Ascending aorta (tissue), 2 donors: ENCODE measurements around the gene MT2A. TPM values are rescaled to one million over a fixed set of nuclear protein-coding genes. Genes with fewer than 3 reads are reported as not detected.

Experiments
- DNase-seq, 2 donors: peaks; one replicate each; pipeline ENCODE4 v3.0.0-alpha.2; 2019; ENCODE audit warnings: low spot score in 2 of 2
- H3K27ac ChIP-seq, 2 donors: fragments of 200-600 bp; sonication (generic); one replicate each; pipeline ENCODE4 v1.5.1; 2016 to 2017; ENCODE audit warnings: mild to moderate bottlenecking in 1 of 2
- H3K27me3 ChIP-seq: fragments of 200-600 bp; sonication (generic); one replicate; pipeline ENCODE4 v1.5.1; 2017
- H3K36me3 ChIP-seq, 2 donors: fragments of 200-600 bp; sonication (generic); one replicate each; pipeline ENCODE4 v1.5.1; 2016
- H3K4me1 ChIP-seq, 2 donors: fragments of 200-600 bp; sonication (generic); one replicate each; pipeline ENCODE4 v1.5.1; 2016 to 2017; ENCODE audit warnings: mild to moderate bottlenecking in 1 of 2
- H3K4me3 ChIP-seq, 2 donors: fragments of 200-600 bp; sonication (generic); one replicate each; pipeline ENCODE4 v1.5.1; 2016 to 2017; ENCODE audit warnings: mild to moderate bottlenecking in 1 of 2
- H3K9me3 ChIP-seq, 2 donors: fragments of 200-600 bp; sonication (generic); one replicate each; pipeline ENCODE4 v1.5.1; 2016
- intact Hi-C: fragments of 100-400 bp; cut with DNase I; formaldehyde crosslinking; loops from one replicate; pipeline ENCODE4 v1.15.1; 2023
- total RNA-seq: library from RNA; depleted of rRNA; stranded (reverse); fragments of >200 nt; gene quantifications from one replicate; pipeline ENCODE4 v1.1.0, GENCODE V29; 2016
- TF ChIP-seq, protein P1 (sequence below), 3 experiments: fragments of 200-600 bp in 2 of 3; fragments of 450-650 bp in 1 of 3; sonication (generic) in 2 of 3; IDR thresholded peaks; one replicate each; pipeline ENCODE4 v1.5.1; 2016 to 2019; ENCODE audit warnings: antibody characterized with exemption in 3 of 3, mild to moderate bottlenecking in 1 of 3, moderate library complexity in 1 of 3

The MT2A gene
- total RNA-seq, 1 donor from 2014 or later = 602 TPM

DNA sequence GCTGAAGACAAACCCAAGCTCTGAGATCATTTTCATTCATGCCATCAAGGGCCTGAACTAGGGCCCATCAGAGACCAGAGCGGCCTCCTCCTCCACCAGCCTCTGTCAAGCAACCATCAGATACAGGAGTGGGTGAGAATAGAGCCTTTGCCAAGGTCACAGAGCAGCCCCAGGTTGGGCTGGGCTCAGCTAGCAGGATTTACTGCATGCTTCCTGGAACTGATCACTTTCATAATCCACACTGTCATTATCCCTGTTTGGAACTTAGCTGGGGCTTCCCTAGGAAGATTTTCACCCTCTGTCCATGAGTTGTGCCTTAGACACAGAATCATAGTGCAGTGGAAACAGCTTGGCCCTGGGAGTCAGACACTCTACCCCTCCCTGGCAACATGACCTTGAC is 38.4 kb upstream of the MT2A start:
- Histone ChIP-seq H3K27me3 (no peaks in the 10 kb centered on the region), H3K27ac (no peak overlapping the region), H3K4me1 (no peaks in the 10 kb centered on the region), H3K4me3 (no peak overlapping the region), H3K36me3 (no peaks in the 10 kb centered on the region), H3K9me3 (no peaks in the 10 kb centered on the region)
- DNase-seq = no peak
- intact Hi-C loops = no loop called here
- TF ChIP-seq, protein P1, sequence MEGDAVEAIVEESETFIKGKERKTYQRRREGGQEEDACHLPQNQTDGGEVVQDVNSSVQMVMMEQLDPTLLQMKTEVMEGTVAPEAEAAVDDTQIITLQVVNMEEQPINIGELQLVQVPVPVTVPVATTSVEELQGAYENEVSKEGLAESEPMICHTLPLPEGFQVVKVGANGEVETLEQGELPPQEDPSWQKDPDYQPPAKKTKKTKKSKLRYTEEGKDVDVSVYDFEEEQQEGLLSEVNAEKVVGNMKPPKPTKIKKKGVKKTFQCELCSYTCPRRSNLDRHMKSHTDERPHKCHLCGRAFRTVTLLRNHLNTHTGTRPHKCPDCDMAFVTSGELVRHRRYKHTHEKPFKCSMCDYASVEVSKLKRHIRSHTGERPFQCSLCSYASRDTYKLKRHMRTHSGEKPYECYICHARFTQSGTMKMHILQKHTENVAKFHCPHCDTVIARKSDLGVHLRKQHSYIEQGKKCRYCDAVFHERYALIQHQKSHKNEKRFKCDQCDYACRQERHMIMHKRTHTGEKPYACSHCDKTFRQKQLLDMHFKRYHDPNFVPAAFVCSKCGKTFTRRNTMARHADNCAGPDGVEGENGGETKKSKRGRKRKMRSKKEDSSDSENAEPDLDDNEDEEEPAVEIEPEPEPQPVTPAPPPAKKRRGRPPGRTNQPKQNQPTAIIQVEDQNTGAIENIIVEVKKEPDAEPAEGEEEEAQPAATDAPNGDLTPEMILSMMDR (IDR thresholded peaks at IDR 0.05) = no peak

DNA sequence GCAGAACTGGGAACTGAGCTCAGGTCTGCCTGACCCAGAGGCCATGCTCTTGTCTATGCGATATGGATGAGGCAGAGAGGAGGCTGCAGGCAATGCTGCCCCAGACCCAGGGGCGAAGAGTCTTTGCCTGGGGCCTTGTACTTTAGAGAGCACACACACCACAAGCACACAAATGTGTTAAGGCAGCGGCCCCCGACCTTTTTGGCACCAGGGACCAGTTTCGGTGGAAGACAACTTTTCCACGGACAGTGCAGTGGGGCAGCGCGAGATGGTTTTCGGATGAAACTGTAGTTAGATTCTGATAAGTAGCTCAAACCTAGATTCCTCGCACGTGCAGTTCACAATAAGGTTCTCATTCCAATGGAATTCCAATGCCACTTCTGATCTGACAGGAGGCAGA is 36.9 kb upstream of the MT2A start:
- TF ChIP-seq, protein P1 (IDR thresholded peaks at IDR 0.05) = no peak
- H3K36me3 ChIP-seq = no peaks in the 10 kb centered on the region
- no peaks in the 10 kb centered on the region for H3K9me3 ChIP-seq
- H3K27me3 ChIP-seq = no peaks in the 10 kb centered on the region
- no peak for DNase-seq
- no peak overlapping the region for H3K4me3 ChIP-seq
- H3K27ac ChIP-seq = no peak overlapping the region
- intact Hi-C loops = no loop called here
- no peaks in the 10 kb centered on the region for H3K4me1 ChIP-seq

DNA sequence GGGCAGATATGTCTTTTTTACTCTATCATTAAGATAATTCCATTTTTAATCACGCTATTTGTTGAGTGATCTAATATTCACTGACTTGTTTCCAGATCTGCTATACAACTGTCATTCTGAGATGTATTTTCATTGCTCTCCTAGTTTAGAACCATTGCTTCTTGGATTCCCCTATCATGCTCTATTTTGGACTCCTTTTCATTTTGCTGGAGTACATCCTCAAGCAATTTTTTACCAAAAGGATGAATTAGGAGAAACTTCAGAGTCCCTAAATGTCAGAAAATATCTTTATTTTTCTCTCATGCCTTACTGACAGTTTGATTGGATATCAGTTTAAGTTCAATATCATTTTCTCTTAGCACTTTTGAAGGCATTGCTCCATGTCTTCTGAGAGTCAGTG is 33.8 kb upstream of the MT2A start:
- no peaks in the 10 kb centered on the region for H3K4me1 ChIP-seq
- H3K36me3 ChIP-seq = no peaks in the 10 kb centered on the region
- H3K27me3 ChIP-seq = no peaks in the 10 kb centered on the region
- intact Hi-C loops = no loop called here
- H3K27ac ChIP-seq = no peak overlapping the region
- DNase-seq = no peak
- TF ChIP-seq, protein P1 (IDR thresholded peaks at IDR 0.05) = no peak
- H3K9me3 ChIP-seq = no peaks in the 10 kb centered on the region
- no peak overlapping the region for H3K4me3 ChIP-seq

DNA sequence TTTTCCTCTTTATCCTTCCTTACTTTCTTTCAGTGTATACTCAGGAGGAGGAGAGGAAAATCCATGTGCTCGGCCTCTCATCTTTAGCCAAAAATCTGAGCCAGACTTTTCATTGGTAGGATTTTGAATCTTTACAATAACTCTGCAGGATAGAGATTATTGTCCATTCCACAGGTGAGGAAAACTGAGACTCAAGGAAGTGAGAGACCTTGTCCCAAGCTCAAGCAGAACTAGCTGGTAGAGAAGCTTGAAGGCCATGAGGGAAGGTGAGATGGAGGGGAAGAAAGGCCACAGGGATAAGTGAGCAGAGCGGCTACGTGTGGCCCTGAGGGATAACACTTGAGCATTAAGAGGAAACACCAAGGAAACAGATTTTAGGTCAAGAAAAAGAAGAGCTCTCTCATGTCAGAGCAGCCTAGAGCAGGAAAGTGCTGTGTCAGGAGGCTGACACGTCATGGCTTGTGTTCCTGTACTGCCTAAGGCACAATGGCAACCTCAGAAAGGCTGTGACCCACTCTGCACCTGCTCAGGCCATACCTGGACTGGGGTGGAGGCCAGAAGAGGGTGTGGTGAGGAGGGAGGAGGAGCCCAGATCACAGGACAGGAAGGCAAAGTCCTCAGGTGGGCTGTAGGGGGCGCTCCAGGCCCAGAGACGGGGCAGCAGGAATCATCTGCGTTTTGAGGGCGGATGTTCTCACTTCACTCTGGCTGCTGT is 31.6 kb upstream of the MT2A start:
- intact Hi-C loops = loop anchor here (1.0 kb wide), 1 partner anchor 126 kb away; no protein-coding TSS in a partner anchor
- no peaks in the 10 kb centered on the region for H3K27me3 ChIP-seq
- no peaks in the 10 kb centered on the region for H3K4me1 ChIP-seq
- no peaks in the 10 kb centered on the region for H3K9me3 ChIP-seq
- TF ChIP-seq, protein P1 (IDR thresholded peaks at IDR 0.05) = peak; percentile 45 to 71 (median 67)
- H3K27ac ChIP-seq = no peak overlapping the region
- peak in 1 of 2 donors; percentile 82 for DNase-seq
- H3K4me3 ChIP-seq = no peak overlapping the region
- no peaks in the 10 kb centered on the region for H3K36me3 ChIP-seq

DNA sequence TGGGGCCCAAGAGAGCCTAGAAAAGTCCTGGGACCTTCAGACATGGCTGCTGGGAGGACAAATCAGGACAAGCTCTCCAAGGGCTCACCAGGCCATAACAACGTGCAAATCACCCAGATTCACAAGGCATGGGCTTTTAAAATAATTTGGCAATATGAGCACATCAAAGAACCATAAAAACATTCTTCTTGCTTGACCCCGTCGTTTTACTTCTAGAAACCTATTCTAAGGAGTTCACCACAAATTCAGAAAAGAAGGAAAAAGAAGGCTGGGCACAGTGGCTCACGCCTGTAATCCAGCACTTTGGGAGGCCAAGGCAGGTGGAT is 31.1 kb upstream of the MT2A start:
- no peaks in the 10 kb centered on the region for H3K9me3 ChIP-seq
- no peaks in the 10 kb centered on the region for H3K27me3 ChIP-seq
- no peak overlapping the region for H3K4me3 ChIP-seq
- H3K27ac ChIP-seq = no peak overlapping the region
- intact Hi-C loops = loop anchor here (1.0 kb wide), 1 partner anchor 125 kb away; no protein-coding TSS in a partner anchor
- TF ChIP-seq, protein P1 (IDR thresholded peaks at IDR 0.05) = no peak
- DNase-seq = no peak
- no peaks in the 10 kb centered on the region for H3K4me1 ChIP-seq
- H3K36me3 ChIP-seq = no peaks in the 10 kb centered on the region
